B cell (primary cell): ENCODE measurements around the gene STAC.

Experiments used
- CTCF ChIP-seq: fragments of 200-600 bp; IDR thresholded peaks from one replicate; pipeline ENCODE4 v1.8.0; 2022; ENCODE audit warnings: antibody characterized with exemption, mild to moderate bottlenecking
- EZH2 ChIP-seq: IDR thresholded peaks from 2 replicates; pipeline ENCODE4 v1.6.1; 2012; ENCODE audit warnings: borderline replicate concordance, low read depth, mild to moderate bottlenecking, moderate library complexity, low read length; ENCODE audit not compliant: insufficient read depth, poor library complexity, severe bottlenecking

DNA sequence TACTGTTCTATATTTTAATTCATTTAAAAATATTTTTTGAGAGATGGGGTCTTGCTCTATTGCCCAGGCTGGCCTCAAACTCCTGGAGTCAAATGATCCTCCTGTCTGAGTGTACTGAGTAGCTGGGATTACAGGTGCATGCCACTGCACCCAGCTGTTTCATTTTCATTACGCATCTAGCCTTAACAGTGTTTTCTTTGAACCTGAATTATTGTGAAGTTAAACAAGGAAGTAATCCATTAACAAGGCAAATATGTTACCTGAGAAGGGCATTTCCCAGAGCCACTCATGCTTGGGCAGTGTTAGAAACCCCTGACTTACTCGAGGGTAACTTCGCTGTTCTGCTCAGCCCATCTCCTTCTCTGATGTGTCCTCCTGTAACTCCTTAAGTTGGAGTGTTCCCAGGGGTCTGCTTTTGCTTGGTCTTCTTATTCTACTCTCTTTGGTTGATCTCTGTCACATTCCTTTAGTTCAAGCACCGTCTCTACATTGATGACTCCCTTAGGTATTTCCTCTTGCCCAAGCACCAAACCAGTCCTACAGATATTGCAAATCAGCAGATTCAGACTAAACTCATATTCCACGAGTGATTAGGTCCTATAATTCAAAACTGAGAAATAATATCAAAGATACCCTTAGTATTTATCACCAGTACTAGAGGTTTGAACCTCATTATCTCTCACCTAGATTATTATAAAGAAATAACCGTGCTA lies 107.9 kb downstream of the STAC start:
- TF ChIP-seq CTCF (no peak), EZH2 (no peak)
